HG02588 (cell line): ENCODE results near the gene SDC3.

Source experiments
- ATAC-seq: cut with Tn5 transposase; IDR thresholded peaks from one replicate; pipeline ENCODE4 v1.9.1; 2021; ENCODE audit warnings: mild to moderate bottlenecking, moderate library complexity; ENCODE audit not compliant: unreplicated experiment

SDC3 gene

DNA sequence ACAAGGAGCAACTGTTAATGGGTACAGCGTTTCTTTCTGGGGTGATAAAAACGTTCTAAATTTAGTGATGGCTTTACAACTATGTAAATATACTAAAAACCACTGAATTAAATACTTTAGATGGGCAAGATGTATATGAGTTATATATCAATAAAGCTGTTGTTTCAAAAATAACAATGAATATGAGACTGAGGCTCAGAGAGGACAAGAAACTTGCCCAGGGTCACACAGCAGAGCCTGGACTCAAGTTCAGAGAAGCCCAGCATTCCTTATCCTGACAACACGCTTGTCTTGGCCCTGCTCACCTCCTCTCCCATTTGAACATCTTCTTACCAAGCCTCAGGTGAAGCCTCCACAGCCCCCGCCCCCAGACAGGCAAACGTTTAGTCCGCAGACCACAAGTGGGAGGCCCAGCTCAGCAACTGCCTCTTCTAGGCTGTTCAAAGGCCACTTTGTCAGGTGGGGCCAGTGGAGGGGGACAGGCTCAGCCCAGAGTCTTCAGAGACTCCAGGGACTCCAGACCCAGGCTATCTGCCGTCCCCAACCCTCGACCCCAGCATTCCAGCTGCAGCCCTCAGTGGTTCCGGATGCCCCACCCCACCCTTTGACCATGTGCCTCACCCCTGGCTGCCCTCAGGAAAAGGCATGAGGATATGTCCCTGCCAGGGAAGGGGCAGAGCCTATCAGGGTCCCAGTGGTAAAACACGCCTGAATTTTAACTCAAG lies 17.9 kb downstream of the SDC3 start:
- ATAC-seq, result no peak

DNA sequence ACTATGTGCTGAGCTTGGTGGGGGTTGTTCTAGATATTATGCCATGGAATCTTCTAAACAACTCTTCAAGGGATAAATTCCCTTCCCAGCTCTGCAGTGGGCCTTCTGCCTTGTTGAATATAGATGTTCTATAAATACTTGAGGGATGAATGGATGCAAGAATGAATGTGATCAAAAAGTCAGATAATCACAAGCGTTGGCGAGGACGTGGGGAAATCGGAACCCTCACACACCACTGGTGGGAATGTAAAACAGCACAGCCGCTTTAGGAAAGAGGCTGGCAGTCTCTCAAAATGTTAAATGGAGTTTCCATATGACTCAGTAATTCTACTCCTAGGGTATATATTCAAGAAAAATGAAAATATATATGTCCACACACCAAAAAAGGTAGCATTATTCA lies 19.0 kb downstream of the SDC3 start:
- ATAC-seq, result no peak

DNA sequence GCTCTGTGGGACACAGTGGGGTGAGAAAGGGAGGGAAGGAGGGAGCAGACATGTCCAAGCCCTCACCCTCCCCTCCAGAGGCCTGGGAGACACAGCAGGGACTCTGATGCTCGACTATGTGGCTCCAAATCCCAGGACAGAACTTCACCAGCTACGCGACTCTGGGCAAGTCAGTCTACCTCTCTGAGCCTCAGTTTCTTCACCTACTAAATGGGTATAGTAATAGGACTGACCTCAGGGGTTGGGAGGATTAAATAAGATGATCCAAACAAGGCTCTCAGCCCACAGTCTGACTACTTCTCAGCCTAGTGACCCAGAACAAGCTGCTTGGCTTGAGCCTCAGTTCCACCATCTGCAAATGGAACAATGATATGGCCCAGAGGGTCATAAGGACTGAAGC lies 19.6 kb downstream of the SDC3 start:
- ATAC-seq, result no peak

DNA sequence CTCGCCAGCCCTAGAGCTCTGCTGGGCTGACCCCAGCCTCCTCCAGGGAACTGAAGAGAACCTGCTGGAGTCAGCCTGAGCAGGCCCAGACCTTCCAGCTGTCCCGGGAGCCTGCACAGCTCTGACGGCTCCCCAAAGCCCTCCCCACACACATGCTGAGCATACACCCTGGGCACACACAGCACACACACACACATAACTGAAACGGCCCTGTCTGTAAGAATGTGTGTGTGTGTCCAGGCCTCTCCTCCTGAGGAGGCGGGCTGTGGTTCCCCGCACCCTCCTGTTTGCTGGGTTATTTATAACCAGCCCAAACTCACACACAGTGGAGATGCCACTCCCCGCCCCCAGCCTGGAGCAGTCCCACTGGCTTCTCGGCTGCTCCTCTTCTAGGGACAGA lies 20.2 kb downstream of the SDC3 start:
- ATAC-seq, result no peak

DNA sequence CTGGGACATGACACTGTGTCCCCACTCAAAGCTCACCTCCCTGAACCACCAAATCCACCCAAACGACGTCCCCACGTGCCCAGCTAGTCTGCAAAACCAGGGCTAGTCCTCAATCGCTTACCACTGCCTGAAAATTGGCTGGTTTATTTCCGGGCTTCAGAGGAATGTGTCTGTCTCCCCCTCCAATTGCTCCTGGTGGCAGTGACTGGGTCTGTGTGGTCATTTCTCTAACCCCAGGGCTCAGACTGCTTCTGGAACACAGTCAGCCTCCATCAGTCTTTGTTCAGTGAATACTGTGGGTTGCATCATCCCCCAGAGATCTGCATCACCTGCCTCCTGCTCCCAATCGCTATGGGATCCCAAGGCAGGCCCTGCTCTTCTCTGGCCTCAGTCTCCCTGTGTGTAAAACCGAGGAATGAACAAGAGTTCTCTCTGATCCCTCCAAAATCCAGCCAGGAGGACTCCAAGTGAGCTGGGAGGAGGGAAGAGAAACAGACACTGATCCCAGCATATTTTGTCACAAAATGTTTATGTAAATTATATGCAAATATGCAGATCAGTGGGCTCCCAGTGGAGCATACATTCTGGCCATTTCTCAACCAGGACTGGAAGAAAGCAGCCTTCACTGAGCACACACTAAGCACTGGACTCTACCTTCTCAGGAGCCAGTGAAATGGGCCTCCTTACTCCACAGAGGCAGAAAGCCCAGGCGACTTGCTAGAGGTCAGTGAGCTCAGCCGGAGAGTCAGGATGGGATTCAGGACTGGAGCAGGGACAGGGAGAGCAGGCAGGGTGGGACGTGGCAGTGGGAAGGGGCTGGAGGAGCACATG lies 20.9 kb downstream of the SDC3 start:
- no peak for ATAC-seq

DNA sequence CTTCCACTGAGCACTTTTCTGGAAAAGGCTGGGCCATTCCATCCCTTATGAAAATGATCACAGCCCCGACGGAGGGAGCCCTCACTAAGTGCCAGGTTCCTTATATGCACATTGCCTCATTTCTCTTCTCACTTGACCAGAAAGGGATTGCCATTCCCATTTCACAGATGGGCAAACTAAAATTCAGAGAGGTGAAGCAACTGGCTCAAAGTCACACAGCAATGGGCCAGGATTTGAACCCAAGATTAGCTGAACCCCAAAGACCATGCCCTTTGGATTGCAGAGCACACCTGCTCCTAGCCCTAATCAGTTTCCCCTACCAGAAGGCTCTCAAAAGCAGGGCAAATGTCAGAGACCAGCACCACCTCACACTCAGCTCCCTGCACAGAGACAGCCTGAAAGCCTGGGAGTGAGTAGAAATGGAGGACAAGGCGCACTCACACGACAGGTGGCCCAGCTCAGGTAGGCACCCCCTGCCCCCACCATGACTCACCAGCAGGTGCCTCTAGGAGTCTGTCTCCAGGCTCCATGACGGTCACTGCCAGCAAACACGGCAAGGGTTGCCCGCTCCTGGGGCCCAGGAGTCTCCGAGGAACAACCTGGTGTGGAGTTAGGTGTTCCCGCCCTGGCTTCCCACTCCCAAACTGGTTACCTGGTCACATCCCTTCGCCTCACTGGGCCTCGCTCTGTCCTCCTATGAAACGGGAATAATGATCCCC lies 21.7 kb downstream of the SDC3 start:
- ATAC-seq, result no peak

DNA sequence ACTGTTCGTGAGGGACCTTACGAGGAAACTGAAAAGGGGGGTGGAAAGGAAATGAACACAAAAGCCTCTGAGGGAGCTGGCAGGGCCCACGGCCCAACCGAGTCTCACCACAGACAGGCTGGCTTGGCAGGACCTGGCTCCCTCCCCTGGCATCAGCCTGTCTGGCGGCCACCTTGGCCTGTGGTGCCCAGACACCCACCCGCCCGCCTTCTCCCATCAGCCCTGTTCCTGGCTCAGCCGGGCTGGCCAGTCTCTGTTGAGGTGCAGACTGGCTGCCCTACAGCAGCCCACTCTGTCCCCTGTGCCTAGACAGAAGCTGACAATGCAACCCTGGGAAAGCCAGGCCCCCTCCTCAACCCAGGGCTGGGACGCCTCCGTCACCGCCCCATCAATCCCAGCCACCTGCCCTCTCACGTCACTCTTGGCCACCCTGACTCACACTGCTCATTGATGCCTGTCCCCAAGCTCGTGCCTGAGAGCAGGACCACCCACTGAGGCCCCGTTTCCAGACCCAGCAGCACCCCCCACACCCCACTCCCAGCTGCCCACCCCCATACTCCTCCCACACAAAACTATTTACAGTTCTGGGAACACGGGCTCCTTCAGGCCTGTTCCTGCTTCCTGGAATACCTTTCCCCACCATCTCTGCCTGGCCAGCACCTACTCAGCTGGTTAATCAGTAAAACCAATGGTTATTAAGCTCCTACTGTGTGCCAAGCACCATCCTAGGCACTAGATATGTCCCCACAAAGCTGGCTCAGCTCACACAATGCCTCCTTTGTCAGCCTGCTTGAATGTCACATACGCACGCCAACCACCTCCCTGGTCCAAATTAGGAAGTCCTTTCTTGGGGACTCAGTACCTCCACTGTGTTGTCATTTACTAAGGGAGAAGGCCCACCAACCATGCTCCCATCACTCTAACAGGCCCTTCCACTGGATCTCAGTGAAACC lies 22.7 kb downstream of the SDC3 start:
- ATAC-seq, result no peak

DNA sequence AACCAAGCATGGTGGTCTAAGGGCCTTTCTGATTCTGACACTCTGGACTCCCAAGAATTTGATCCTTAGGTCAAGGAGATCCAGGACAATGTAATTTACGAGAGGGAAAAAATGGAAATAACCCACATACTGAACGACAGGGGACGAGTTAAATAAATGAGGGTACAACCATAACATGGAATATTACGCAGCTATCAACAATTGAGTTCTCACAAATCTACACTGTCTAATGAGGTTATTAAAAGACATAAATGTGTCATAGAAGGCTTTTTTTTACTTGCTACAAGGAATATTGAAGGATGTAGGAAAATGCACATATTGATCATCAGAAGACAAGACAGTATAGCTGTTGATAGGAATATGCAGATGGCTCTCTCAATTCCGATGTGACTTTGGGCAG lies 23.8 kb downstream of the SDC3 start:
- no peak for ATAC-seq

DNA sequence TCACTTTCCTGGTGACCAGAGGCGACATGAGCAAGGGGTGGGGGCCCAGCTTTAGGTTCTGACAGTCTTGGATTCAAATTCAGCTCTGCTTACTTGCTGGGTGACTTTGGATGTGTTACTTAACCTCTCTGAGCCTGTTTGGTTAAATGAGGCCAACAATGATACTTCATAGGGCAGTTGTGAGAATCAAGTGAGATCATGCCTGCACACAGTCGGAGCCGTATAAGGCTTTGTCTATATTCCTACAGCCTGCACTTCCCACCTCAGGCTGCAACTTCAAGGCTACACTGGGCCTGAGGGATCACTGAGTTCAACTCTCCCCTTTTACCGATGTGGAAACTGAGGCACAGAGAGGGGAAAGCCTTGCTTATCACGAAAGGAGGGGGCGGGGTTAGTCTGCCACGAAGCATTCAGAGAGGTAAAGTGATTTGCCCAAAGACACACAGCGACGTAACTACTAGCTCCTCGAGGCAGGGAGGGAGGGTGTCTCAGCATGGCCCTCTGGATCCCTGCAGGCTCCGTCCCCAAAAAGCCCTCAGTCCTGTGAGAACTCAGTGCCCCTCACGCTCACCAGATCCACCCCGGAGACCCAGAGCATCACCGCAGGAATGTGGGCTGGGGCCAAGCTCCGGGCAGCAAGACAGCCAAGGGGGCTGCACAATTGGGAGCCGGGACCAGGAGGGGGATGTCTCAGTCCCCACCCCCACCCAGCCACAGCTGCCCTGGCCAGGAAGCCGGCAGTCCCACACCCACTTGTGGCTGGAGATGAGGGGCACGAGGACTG lies 25.0 kb downstream of the SDC3 start:
- no peak for ATAC-seq

DNA sequence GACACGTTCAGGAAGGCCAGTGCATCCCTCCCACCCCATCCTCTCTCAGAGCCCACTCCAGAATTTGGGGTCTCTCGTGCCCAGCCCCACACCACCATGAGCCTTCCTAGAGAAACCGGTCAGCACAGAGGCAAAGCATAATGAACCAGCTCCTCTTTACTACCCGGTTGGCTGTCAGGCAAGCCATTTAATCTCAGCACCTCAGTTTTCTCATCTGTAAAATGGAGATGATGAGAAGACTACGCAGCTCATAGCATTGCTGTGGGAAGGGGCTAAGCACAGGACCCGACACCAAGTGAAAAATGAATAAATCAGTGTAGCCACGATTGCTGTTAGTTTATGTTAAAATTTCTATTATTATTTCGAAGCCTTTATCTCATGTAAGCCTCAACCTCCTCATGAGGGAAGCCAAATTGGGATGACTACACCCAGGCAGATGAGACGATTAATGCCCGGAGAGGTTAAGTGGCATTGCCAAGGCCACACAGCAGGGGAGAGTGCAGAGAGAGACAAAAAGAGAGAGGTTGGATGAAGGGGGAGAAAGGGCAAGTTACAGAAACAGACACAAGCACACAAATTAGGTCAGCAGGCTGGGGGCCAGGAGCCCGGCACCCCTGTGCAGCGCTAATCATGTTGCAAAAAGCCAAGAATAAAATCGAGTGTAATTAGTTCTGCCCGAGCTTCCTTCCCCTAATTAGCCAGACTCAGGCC lies 25.7 kb downstream of the SDC3 start:
- no peak for ATAC-seq

DNA sequence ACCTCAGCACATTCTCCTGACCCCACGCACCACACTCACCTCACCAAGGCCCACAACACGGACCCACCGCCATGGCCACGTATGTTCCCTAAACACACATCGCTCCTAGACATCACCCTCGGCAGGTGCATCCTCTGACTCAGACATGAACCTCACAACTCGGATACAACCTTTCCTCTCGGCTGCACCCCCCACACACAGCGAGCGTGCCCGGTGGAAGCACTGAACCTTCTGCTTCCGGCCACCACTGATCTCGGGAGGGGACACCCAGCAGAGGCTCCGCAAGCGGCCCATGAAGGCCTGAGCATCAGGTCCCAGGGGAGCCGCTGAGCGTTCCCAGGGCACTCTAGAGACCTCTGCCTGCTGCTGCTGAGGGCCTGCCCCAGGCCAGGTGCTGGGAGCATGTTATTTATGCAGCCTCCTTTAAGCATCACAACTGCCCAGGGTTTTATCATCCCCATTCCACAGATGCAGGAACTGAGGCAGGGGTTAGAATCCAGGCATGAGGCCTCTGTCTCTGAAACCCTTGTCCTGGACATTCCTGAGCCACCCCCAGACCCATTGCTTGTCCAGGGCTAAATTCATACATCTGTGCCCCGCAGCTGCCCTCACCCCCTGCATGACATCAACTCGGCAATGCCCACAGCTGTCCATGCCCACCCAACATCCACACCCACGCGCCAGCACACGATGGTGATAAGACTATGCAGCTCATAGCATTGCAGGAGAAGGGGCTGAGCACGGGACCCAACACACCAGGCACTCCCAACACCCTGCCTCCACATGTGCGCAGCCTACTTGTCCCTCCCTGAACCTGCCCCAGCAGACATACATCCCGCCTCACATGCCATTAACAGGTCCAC lies 27.0 kb downstream of the SDC3 start:
- ATAC-seq, result peak; percentile 68

DNA sequence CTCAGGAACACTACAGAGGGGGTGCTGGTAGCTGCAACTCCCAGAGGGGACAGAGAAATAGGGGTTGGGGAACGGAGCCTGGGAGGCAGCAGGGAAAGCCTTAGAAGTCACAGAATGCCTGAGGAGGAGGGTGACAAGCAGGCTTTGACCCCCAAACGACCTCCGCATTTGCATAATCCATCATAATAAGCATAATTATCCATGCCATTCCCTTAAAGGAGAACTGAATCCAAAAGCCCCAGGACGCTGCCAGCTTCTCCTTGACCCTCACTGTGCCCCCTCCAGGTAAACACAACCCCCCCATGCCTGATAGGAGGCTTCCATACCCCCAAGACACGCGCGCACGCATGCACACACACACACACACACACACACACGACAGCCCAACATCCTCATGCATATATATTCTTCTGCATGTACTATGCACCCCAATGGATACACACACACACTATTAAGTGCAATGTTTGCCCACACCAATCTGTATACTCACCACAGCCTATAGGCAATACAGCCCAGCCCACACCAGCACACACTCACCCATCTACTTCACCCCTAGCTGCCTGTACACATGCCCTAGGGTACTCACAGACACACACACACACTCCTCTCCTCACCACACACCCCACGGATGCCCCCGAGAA lies 27.8 kb downstream of the SDC3 start:
- no peak for ATAC-seq

DNA sequence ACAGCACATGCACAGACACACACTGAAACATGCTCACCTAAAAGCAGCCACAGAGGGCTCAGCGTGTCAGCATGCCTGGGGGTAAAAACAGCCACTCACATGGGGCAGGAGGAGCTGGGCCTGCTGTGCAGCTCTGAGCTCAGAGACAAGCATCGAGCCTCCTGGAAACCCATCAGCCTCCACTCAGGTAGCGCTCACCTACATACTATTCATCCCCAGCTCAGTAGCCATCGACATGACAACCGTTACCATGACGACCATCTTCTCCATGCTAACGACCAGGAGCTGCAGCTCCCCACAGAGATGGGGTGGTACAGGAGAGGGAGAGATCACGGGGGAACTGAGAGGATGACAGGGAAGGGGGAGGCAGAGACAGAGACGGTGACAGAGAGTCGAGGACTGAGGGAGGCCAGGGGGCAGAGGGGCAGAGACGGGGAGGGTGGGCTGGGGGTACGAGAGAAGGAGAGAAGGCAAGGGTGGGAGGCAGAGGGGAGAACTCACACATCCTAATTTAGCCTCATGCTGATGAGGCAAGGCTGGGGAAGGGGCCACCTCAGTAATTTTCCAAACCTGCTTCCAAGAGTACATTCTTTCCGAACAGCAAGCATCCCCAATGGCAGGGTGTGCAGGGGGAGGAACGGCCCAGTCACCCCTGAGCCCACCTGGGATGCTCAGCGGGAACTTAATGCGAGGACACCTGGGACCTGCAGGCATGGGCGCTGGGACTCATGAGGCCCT lies 28.4 kb downstream of the SDC3 start:
- ATAC-seq, result no peak

DNA sequence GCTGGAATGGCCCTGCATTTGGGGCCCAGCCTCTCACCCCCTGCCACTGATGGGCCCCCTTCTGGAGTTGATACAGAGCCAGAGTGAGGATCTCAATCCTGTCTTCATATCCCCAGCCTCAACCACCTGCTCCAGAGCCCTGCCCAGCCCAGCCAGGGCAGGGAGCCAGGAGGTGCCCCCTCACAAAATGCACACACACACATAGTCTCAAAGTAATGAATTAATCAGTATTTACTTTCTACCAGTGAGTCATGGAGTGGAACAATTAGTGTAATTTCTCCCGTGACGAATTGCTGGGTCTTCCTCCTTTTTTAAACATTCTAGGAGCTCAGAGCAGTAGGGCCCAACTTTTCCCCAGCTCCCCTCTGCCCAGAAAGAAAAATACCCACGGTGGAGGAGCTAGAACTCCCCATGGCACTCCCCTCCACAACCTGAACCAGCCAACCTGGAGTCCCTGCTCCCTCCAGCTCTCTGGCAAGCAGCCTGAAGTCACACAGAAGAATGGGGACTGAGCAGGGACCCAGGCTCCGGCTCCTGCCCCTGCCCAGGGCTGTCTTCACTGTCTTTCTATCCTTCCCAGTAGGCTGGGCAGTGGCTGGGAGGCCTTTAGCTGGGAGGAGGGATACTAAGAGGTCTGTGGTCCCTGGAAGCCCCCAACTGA lies 29.3 kb downstream of the SDC3 start:
- ATAC-seq, result no peak

DNA sequence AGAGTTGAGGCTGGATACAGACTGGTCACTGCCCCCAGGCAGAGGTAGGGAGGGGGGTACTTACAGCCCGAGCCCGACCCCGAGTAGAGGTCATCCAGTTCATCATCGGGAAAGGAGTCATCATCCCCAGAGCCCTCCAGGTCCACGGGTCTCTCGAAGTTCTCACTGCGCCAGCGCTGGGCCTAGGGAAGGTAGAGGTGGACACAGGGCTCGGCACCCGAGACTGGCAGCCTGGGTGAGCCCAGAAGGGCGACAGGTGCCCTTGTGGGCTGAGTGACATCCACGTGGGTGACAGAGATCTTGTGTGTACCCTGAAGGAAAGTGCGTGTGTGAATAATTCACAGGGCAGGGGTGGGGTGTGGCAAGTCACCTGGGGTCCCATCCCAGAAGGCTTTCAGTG lies 30.0 kb downstream of the SDC3 start:
- ATAC-seq, result no peak

DNA sequence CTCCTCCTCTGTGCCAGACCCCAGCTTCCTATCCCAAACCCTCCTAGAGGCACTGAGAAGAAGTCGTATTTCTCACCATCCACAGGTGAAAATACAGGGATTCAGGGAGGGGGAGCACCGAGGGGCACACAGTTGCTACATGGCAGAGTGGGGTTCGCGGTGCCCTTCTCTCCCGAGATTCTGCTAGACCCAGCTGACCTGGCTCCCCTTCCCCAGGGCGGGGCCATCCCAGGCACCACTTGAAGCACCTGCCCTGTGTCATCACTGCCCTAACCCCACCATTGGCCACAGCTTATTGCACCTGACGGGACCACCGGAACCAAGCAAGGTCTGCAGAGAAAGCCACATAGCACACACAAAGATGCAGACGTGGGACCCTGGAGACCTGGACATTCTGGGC lies 30.5 kb downstream of the SDC3 start:
- ATAC-seq, result no peak
